T-helper 1 cell (primary cell): Measurements from ENCODE around the gene RALY.

Source experiments
- DNase-seq, 5 donors: peaks; one replicate each; pipeline ENCODE4 v3.0.0-alpha.2; 2012 to 2020
- total RNA-seq, 4 donors: gene quantifications; one replicate each; lab custom pipeline; 2026; lab: John Stamatoyannopoulos, UW

The RALY gene
- total RNA-seq: 111 to 140 (median 130) reads per million in 4 donors

DNA sequence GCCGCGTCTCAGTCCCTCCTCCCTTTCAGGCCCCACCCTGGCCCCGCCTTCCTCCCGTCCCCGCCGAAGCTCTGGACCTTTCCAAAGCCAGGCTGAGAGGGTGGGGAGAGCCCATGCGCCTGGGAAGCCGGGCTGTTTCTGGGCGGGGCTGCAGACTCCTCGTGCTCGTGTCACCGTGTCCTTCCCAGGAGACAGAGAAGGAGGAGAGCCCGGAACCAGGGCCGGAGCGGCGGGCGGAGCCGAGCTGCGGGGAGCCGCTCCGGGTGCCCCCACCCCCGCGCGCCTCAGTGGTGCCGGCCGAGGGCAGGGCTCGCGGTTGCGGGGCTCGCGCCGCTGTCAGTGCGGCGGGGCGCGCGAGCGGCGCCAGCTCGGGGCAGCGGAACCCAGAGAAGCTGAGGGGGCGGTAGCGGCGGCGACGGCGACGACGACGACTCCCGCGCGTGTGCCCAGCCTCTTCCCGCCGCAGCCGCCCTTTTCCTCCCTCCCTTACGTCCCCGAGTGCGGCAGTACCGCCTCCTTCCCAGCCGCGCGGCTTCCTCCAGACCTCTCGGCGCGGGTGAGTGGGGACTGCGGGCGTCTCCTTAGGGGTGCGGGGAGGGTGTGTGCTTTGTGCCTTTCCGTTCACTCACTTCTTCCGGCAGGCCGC is at the start of gene RALY:
Gene RALY, plus strand, starts transcription at position 336 of the 646 bp plus-strand sequence. CDS start 78,164 bp downstream, outside the sequence.
- peak; percentile 84 to 96 (median 93) for DNase-seq

DNA sequence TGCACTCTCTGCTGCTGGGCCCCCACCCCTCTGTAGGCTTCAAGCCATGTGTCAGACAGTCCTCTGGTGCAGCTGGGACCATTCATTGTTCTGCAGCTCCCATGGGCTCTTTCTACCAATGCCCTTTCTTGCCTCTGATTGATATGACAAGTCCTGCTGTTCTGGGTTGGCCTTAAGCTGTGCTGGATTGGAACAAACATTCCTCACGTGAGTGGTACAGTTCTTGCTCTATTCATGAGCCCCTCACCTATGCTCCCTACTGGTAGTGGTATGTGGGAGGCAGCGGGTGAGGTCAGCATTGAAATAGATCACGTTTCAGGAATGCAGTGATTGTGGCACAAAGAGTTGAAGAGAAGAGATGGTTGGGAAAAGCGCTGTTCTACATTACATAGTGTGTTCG is 48.8 kb upstream of the RALY start:
- no peak for DNase-seq

DNA sequence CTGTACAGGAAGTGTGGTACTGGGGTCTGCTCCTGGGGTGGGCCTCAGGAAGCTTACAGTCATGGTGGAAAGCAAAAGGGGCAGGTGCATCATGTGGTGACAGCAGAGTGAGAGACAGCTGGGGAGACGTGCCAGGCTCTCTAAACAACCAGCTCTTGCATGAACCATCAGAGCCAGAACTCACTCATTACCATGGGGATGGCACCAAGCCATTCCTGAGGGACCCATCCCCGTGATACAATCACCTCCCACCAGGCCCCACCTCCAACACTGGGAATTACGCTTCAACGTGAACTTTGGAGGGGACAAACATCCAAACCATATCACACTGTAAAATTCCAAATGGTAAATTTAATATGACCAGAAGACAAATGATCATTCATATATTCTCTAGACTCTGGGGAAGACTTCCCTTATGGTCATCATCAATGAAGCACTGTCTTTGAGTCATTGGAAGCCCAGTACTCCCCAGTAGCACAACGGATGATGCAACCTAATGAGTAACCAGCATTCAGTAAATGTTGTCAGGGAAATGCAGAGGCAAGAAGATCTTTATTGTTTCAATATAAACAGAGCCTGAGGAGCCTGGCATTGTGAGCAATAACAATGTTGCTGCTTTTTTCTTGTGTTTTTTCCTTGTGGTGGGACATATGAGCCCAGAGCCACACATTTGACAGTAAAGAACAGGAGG is 48.2 kb upstream of the RALY start:
- no peak for DNase-seq

GRCh38 chr20:33947709-33948295 is 45.9 kb upstream of the RALY start:
- DNase-seq: peak in 3 of 5 donors; percentile 8 to 42 (median 9)

DNA sequence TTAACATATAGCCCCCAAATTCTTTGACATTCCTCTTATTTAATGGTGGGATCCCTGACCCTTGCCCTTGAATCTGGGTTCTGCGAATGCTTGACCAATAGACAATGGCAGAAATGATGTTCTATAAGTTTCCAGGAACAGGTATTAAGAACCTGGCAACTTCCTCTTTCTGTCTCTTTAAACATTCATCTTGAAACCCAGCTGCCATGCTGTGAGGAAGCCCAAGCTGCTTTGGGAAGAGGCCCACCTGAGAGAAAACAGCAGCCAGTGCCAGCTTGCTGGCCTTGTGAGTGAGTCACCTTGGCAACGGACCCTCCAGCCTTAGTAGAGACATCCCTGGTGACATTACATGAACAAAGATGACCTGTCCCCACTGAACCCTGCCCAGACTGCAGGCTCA is 45.2 kb upstream of the RALY start:
- DNase-seq: no peak

GRCh38 chr20:33951171-33951570 is 42.5 kb upstream of the RALY start:
- DNase-seq: no peak

DNA sequence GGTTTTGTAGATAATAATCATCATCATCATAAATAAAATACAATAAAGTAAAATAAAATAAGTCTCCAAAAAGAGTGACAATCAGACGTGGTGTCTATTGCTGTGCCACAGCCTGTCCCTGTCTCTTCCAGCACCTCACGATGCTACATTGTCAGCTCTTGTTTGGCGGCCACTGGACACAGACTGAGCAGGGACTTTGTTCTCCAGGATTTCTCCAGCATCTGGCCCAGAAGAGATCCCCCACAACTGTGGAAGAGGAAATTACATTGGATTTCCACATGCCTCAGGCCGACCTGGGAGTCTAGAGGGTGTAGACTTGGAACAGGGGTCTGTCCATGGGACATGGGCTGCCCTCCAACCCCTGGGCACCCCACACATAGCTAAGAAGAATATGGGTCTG is 39.2 kb upstream of the RALY start:
- DNase-seq: no peak

DNA sequence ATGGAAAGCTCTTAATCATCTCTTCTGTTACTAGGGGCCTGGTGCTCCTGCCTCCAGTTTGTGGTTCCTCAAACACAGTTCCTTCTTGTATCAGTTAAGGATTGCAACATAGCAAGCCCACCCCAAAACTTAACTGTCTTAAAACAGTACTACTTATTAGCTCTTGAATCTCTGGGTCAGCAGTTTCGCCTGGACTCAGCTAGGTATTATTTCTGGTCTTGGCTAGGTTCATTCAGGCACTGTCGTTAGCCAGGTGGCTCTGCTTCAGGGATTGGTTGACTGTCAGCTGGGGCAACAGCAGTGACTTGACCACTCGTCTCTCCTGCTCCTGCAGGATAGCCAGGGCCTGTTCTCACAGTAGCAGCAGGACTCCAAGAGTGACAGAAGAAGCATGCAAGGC is 30.0 kb upstream of the RALY start:
- no peak for DNase-seq

GRCh38 chr20:33964441-33964840 is 29.3 kb upstream of the RALY start:
- no peak for DNase-seq

DNA sequence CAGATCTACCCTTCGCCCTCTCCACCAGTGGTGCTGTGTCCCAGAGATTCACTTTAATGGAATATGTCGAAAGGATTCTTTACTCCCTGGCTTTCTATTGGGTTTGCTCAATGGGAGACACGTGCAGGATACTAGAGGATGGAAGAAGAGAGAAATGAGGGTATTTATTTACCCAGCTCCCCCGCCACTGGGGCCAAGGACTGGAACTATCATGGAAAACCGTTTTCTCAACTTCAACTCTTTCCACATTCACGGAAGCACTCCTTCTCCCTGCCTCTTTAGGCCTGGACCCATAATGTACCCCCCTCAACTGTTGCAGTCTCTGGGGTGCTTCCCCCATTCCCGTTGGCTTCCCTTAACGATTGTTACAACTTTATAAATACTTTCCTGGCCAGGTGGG is 26.6 kb upstream of the RALY start:
- DNase-seq: no peak

GRCh38 chr20:33969563-33969962 is 24.1 kb upstream of the RALY start:
- DNase-seq: no peak

GRCh38 chr20:33970229-33970628 is 23.5 kb upstream of the RALY start:
- no peak for DNase-seq

- no peak for DNase-seq
These were observed 22.4 kb upstream of the RALY start for GRCh38 chr20:33971147-33971975.

DNA sequence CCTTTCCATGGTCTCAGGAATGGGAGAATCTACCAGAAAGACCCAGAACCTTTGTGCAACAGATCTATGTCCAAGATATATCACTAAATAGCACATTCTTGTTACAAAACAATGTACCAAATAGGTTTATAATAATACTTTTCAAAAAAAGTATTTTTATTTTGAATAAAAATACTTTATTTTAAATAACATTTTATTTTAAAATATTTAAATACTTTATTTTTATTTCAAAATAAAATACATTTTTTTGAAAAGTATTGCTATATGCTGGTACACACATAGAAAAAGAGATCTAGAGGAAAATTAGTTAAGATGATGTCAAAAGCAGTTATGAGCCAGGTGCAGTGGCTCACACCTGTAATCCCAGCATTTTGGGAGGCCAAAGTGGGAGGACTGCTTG is 16.8 kb upstream of the RALY start:
- DNase-seq: no peak

GRCh38 chr20:33977535-33977934 is 16.2 kb upstream of the RALY start:
- DNase-seq: no peak

DNA sequence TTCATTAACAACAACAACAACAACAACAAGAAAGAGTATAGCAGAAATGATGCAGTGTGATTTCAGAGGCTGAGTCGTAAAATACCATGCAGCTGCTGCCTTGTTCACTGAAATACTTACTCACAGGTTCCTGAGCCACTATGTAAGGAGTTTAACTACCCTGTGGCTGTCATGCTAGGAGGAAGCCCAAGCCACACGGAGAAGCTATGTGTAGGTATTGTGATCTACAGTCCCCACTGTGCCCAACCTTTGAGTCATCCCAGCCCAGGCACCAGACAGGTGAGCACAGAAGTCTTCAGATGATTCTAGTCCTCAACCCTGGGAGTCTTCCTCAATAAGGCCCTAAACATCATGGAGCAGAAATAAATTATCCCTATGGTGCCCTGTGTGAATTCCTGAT is 14.6 kb upstream of the RALY start:
- no peak for DNase-seq

DNA sequence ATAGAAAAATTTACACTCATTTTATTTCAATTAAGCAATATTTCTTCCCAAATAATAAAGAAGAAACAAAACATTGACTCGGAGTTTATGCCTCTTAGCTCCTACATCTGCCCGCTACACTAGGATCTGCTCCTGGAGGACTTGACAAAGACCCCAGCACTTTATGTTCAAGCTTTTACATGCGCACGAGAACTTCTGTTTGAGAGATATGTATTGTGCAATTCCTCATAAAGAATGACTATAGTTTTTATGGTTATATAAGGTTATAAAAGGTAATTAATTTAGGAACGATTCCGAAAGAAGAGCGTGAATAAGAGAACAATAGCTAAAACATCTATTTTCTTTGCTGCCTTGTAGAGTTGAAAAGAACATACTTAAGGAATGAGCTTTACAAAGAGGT is 12.4 kb upstream of the RALY start:
- DNase-seq: no peak

- no peak for DNase-seq
These were observed 11.7 kb upstream of the RALY start for GRCh38 chr20:33981964-33982363.

- DNase-seq: no peak
These were observed 10.3 kb upstream of the RALY start for GRCh38 chr20:33983371-33983770.

GRCh38 chr20:33984182-33984719 is 9.5 kb upstream of the RALY start:
- no peak for DNase-seq

GRCh38 chr20:33985280-33985679 is 8.4 kb upstream of the RALY start:
- no peak for DNase-seq

- DNase-seq: no peak
These were observed 7.9 kb upstream of the RALY start for GRCh38 chr20:33985830-33986229.
